PC-9 (cell line): ENCODE results near the gene PIGR. TPM values are rescaled to one million over a fixed set of nuclear protein-coding genes. Genes with fewer than 3 reads are reported as not detected.

Experiments
- BruUV-seq: library from RNA; stranded (reverse); fragments of 400-500 nt; replicated peaks from 2 replicates; lab custom pipeline; 2021; lab: Mats Ljungman, UMichigan
- CTCF ChIA-PET: fragments of 300-600 bp; sonication (Branson Sonifier 250); formaldehyde crosslinking; loops from one replicate; lab custom pipeline; 2022; ENCODE audit warnings: antibody characterized with exemption; lab: Charles Lee
- POLR2A ChIA-PET: fragments of 300-600 bp; sonication (Branson Sonifier 250); formaldehyde crosslinking; loops from one replicate; lab custom pipeline; 2022; ENCODE audit warnings: antibody characterized with exemption; ENCODE audit not compliant: unreplicated experiment; lab: Charles Lee
- DNase-seq, 2 experiments: peaks; one replicate each; pipeline versions ENCODE4 v3.0.0 to v3.0.0-alpha.2; 2015 to 2022; ENCODE audit warnings: mixed read lengths in 1 of 2
- H2AFZ ChIP-seq: fragments of 200-600 bp; sonication (generic); 2 replicates; pipeline ENCODE4 v1.8.1; 2017; ENCODE audit warnings: antibody characterized with exemption
- H3F3A ChIP-seq: fragments of 200-600 bp; sonication (generic); 2 replicates; pipeline ENCODE4 v1.8.1; 2017; ENCODE audit warnings: antibody characterized with exemption, mild to moderate bottlenecking, low read depth; ENCODE audit not compliant: insufficient read depth
- H3K27ac ChIP-seq: fragments of 200-600 bp; sonication (generic); 2 replicates; pipeline ENCODE4 v1.6.1; 2016; ENCODE audit warnings: mixed run types
- H3K27me3 ChIP-seq: fragments of 200-600 bp; sonication (generic); 2 replicates; pipeline ENCODE4 v1.6.1; 2016; ENCODE audit warnings: low read depth, mixed run types; ENCODE audit not compliant: insufficient read depth
- H3K36me3 ChIP-seq: fragments of 200-600 bp; sonication (generic); 2 replicates; pipeline ENCODE4 v1.6.1; 2016; ENCODE audit warnings: low read depth, mixed run types
- H3K4me1 ChIP-seq: fragments of 200-600 bp; sonication (generic); replicated peaks from 2 replicates; pipeline ENCODE4 v1.6.1; 2016; ENCODE audit warnings: mixed run types; ENCODE audit not compliant: insufficient read depth
- H3K4me2 ChIP-seq: fragments of 200-600 bp; sonication (generic); 2 replicates; pipeline ENCODE4 v1.6.1; 2017; ENCODE audit warnings: mixed run types
- H3K4me3 ChIP-seq: fragments of 200-600 bp; sonication (generic); 2 replicates; pipeline ENCODE4 v1.6.1; 2016; ENCODE audit warnings: mixed run types
- H3K79me2 ChIP-seq: fragments of 200-600 bp; sonication (generic); 2 replicates; pipeline ENCODE4 v1.6.1; 2017; ENCODE audit warnings: low read depth, mixed run types
- H3K9me2 ChIP-seq: fragments of 200-600 bp; sonication (generic); 2 replicates; pipeline ENCODE4 v1.8.1; 2017; ENCODE audit warnings: mild to moderate bottlenecking; ENCODE audit not compliant: insufficient read depth
- H3K9me3 ChIP-seq: fragments of 200-600 bp; sonication (generic); 2 replicates; pipeline ENCODE4 v1.8.1; 2016; ENCODE audit warnings: low read depth; ENCODE audit not compliant: insufficient read depth
- H4K20me1 ChIP-seq: fragments of 200-600 bp; sonication (generic); 2 replicates; pipeline ENCODE4 v1.8.1; 2017; ENCODE audit not compliant: insufficient read depth
- EZH2 ChIP-seq: fragments of 200-600 bp; sonication (generic); IDR thresholded peaks from 2 replicates; pipeline ENCODE4 v1.8.0; 2017; ENCODE audit warnings: antibody characterized with exemption, low read depth
- intact Hi-C: fragments of 100-400 bp; cut with micrococcal nuclease; formaldehyde crosslinking; loops from one replicate; pipeline ENCODE4 v1.10.0; 2022; ENCODE audit not compliant: unreplicated experiment
- total RNA-seq: library from RNA; stranded (reverse); gene quantifications from 2 replicates; pipeline ENCODE4 v1.2.3, GENCODE V29; 2021
- TF ChIP-seq, protein P1 (sequence below): fragments of 200-600 bp; sonication (generic); conservative IDR thresholded peaks from 2 replicates; pipeline ENCODE4 v1.6.1; 2017; ENCODE audit warnings: mixed run types, antibody characterized with exemption, mild to moderate bottlenecking, moderate library complexity

PIGR gene
- total RNA-seq, 1 experiment from 2014 or later = not detected

- TF ChIP-seq EZH2 = no peak
- TF ChIP-seq, protein P1, sequence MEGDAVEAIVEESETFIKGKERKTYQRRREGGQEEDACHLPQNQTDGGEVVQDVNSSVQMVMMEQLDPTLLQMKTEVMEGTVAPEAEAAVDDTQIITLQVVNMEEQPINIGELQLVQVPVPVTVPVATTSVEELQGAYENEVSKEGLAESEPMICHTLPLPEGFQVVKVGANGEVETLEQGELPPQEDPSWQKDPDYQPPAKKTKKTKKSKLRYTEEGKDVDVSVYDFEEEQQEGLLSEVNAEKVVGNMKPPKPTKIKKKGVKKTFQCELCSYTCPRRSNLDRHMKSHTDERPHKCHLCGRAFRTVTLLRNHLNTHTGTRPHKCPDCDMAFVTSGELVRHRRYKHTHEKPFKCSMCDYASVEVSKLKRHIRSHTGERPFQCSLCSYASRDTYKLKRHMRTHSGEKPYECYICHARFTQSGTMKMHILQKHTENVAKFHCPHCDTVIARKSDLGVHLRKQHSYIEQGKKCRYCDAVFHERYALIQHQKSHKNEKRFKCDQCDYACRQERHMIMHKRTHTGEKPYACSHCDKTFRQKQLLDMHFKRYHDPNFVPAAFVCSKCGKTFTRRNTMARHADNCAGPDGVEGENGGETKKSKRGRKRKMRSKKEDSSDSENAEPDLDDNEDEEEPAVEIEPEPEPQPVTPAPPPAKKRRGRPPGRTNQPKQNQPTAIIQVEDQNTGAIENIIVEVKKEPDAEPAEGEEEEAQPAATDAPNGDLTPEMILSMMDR = no peak
- Histone ChIP-seq H4K20me1 (no peaks in the 10 kb centered on the region), H3K4me3 (no peak overlapping the region), H2AFZ (no peak overlapping the region), H3K9me3 (no peaks in the 10 kb centered on the region), H3K79me2 (no peaks in the 10 kb centered on the region), H3F3A (no peaks in the 10 kb centered on the region), H3K27me3 (0 out of 2 replicates have a peak, but pooled peaks cover 4% of the 10 kb centered on the region), H3K4me1 (no peaks in the 10 kb centered on the region), H3K27ac (no peak overlapping the region), H3K4me2 (no peak overlapping the region), H3K9me2 (no peaks in the 10 kb centered on the region), H3K36me3 (no peaks in the 10 kb centered on the region)
- POLR2A ChIA-PET = no interaction called here
- CTCF ChIA-PET = no interaction called here
- no TSS peak for BruUV-seq
- DNase-seq = no peak
- intact Hi-C loops = no loop called here
Observed at GRCh38 chr1:206967096-206967849, 21.0 kb upstream of the PIGR start.

GRCh38 chr1:206965781-206966180 is 19.5 kb upstream of the PIGR start:
- Histone ChIP-seq H3K4me2 (no peak overlapping the region), H3K79me2 (no peaks in the 10 kb centered on the region), H3K9me3 (no peaks in the 10 kb centered on the region), H3K4me1 (no peaks in the 10 kb centered on the region), H4K20me1 (no peaks in the 10 kb centered on the region), H3K36me3 (no peaks in the 10 kb centered on the region), H2AFZ (no peak overlapping the region), H3F3A (no peaks in the 10 kb centered on the region), H3K27ac (no peak overlapping the region), H3K9me2 (no peaks in the 10 kb centered on the region), H3K27me3 (0 out of 2 replicates have a peak, but pooled peaks cover 2% of the 10 kb centered on the region), H3K4me3 (no peak overlapping the region)
- intact Hi-C loops = no loop called here
- no peak for TF ChIP-seq EZH2
- TF ChIP-seq, protein P1 = no peak
- DNase-seq = no peak
- CTCF ChIA-PET = interaction anchor here (0.6 to 1.3 kb wide), 2 partner anchors 11 to 56 kb away, joined by 4 to 7 read pairs; no protein-coding TSS in a partner anchor
- BruUV-seq = no TSS peak
- POLR2A ChIA-PET = no interaction called here

- no peak for TF ChIP-seq EZH2
- TF ChIP-seq, protein P1 = no peak
- H3K4me3 ChIP-seq = no peak overlapping the region
Observed at GRCh38 chr1:206963740-206964139, 17.5 kb upstream of the PIGR start.

More at GRCh38 chr1:206963740-206964139, 17.5 kb upstream of the PIGR start:
- Histone ChIP-seq H3K4me2 (no peak overlapping the region), H3K79me2 (no peaks in the 10 kb centered on the region), H3K9me3 (no peaks in the 10 kb centered on the region), H3K27me3 (no peaks in the 10 kb centered on the region), H3K27ac (no peak overlapping the region), H4K20me1 (no peaks in the 10 kb centered on the region), H3K36me3 (no peaks in the 10 kb centered on the region), H3K9me2 (no peaks in the 10 kb centered on the region), H3K4me1 (no peaks in the 10 kb centered on the region), H3F3A (no peaks in the 10 kb centered on the region), H2AFZ (no peak overlapping the region)
- ChIA-PET POLR2A (no interaction called here), CTCF (no interaction called here)
- DNase-seq = no peak
- BruUV-seq = no TSS peak
- intact Hi-C loops = no loop called here
